Transverse colon (tissue), 4 donors: Measurements from ENCODE around the gene GABRP. TPM values are rescaled to one million over a fixed set of nuclear protein-coding genes. Genes with fewer than 3 reads are reported as not detected.

Source experiments
- DNase-seq: peaks from one replicate; pipeline ENCODE4 v3.0.0-alpha.2; 2019
- H3K27ac ChIP-seq, 4 donors: fragments of 200-600 bp; sonication (generic); 2 replicates each; pipeline ENCODE4 v1.5.1; 2016 to 2018; ENCODE audit warnings: inconsistent platforms in 4 of 4
- H3K27me3 ChIP-seq: fragments of 200-600 bp; sonication (generic); 2 replicates; pipeline ENCODE4 v1.5.1; 2017; ENCODE audit warnings: inconsistent platforms
- H3K36me3 ChIP-seq, 4 donors: fragments of 200-600 bp; sonication (generic); 2 replicates each; pipeline ENCODE4 v1.5.1; 2017 to 2019; ENCODE audit warnings: inconsistent platforms in 4 of 4
- H3K4me1 ChIP-seq, 4 donors: fragments of 200-600 bp; sonication (generic); 2 replicates each; pipeline ENCODE4 v1.5.1; 2017 to 2020; ENCODE audit warnings: inconsistent platforms in 4 of 4
- H3K4me3 ChIP-seq, 4 donors: fragments of 200-600 bp; sonication (generic); 1 replicate in 1 of 4; 2 replicates in 3 of 4; pipeline versions ENCODE4 v1.5.1 to v1.6.1; 2017 to 2019; ENCODE audit warnings: inconsistent platforms in 4 of 4
- H3K9me3 ChIP-seq, 2 donors: fragments of 200-600 bp; sonication (generic); 2 replicates each; pipeline ENCODE4 v1.5.1; 2017 to 2019; ENCODE audit warnings: inconsistent platforms in 2 of 2
- EP300 ChIP-seq: sonication (generic); formaldehyde crosslinking; IDR thresholded peaks from one replicate; pipeline ENCODE4 v1.6.1; 2017; ENCODE audit warnings: antibody characterized with exemption, low read depth
- POLR2A ChIP-seq: fragments of 450-650 bp; IDR thresholded peaks from one replicate; pipeline ENCODE4 v1.6.1; 2016; ENCODE audit warnings: antibody characterized with exemption, mild to moderate bottlenecking, moderate library complexity
- POLR2AphosphoS5 ChIP-seq, 3 donors: sonication (generic); formaldehyde crosslinking; IDR thresholded peaks; one replicate each; pipeline ENCODE4 v1.6.1; 2016; ENCODE audit warnings: antibody characterized with exemption in 3 of 3
- WGBS, 2 donors: methylation state at CpG; one replicate each; pipeline ENCODE4 v1.1.5; 2018; ENCODE audit warnings: low coverage in 1 of 2; 5-methylcytosine and 5-hydroxymethylcytosine counted together
- in situ Hi-C, 4 donors: fragments of 200-750 bp; cut with MboI; loops; one replicate each; pipeline versions ENCODE4 v1.15.0 to v1.15.1; 2017; ENCODE audit warnings: low sequenced_read_pairs in 3 of 4, low pct_ligation_motif_present in 1 of 4, low pct_unique_long_range_greater_than_20kb in 1 of 4
- intact Hi-C: fragments of 100-400 bp; cut with DNase I; formaldehyde crosslinking; loops from one replicate; pipeline ENCODE4 v1.15.1; 2023; ENCODE audit warnings: low total_unique reads
- total RNA-seq, 4 donors: library from RNA; depleted of rRNA; stranded (reverse); fragments of >200 nt; gene quantifications; one replicate each; pipeline ENCODE4 v1.1.0, GENCODE V29; 2016
- TF ChIP-seq, protein P1 (sequence below), 5 experiments: fragments of 200-600 bp in 3 of 5; fragments of 450-650 bp in 2 of 5; sonication (generic) in 3 of 5; IDR thresholded peaks; 1 replicate in 2 of 5; 2 replicates in 3 of 5; pipeline ENCODE4 v1.5.1; 2016 to 2017; ENCODE audit warnings: antibody characterized with exemption in 5 of 5, inconsistent platforms in 3 of 5, mild to moderate bottlenecking in 2 of 5, moderate library complexity in 1 of 5

Gene GABRP
- total RNA-seq, 4 donors from 2014 or later: 0.32 TPM; not detected in 3

DNA sequence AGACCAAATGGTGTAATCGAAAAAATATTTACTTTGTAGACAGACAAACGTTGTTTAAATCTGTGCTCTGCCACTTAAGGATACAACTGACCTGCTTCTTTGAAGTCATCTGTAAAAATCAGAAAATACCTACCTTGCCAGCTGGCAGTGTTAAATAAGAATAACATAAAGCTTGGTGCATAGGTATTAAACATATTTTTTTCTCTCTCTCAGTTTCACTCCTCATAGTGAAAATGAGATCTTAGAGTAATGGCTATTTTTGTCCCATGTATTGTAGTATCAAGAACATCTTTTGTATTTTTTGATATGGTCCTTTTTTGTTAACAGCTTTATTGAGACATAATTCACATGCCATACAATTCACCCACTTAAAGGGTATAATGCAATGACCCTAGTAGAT lies 60.3 kb downstream of the GABRP start:
- intact Hi-C loops (no loop called here), in situ Hi-C loops (no loop called here)
- Histone ChIP-seq H3K27me3 (no peaks in the 10 kb centered on the region), H3K4me1 (no peaks in the 10 kb centered on the region), H3K9me3 (no peaks in the 10 kb centered on the region), H3K4me3 (no peak overlapping the region), H3K36me3 (no peaks in the 10 kb centered on the region), H3K27ac (no peak overlapping the region)
- WGBS, 2 donors: 44 to 68% methylated on average over 2 of the region's 2 CpGs
- TF ChIP-seq POLR2AphosphoS5 (IDR thresholded peaks at IDR 0.05) (no peak), POLR2A (no peak), EP300 (no peak)
- TF ChIP-seq, protein P1, sequence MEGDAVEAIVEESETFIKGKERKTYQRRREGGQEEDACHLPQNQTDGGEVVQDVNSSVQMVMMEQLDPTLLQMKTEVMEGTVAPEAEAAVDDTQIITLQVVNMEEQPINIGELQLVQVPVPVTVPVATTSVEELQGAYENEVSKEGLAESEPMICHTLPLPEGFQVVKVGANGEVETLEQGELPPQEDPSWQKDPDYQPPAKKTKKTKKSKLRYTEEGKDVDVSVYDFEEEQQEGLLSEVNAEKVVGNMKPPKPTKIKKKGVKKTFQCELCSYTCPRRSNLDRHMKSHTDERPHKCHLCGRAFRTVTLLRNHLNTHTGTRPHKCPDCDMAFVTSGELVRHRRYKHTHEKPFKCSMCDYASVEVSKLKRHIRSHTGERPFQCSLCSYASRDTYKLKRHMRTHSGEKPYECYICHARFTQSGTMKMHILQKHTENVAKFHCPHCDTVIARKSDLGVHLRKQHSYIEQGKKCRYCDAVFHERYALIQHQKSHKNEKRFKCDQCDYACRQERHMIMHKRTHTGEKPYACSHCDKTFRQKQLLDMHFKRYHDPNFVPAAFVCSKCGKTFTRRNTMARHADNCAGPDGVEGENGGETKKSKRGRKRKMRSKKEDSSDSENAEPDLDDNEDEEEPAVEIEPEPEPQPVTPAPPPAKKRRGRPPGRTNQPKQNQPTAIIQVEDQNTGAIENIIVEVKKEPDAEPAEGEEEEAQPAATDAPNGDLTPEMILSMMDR (IDR thresholded peaks at IDR 0.05): no peak
- no peak for DNase-seq

DNA sequence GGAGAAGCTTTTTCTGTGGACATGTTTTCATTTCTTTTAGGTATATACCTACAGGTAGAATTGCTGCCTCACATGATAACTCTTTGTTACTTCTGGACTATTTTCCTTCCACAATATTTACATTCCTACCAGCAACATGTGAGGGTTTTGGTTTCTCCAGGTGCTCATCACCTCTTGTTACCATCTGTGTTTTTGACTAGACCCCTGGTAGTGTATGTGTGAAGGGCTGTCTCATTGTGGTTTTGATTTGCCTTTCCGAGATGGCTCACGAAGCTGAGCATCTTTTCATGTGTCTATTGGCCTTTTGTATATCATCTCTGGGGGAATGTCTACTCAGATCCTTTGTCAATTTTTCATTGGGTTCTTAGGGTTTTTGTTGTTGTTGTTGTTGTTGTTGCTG lies 61.1 kb downstream of the GABRP start:
- Histone ChIP-seq H3K27me3 (no peaks in the 10 kb centered on the region), H3K4me1 (no peaks in the 10 kb centered on the region), H3K27ac (no peak overlapping the region), H3K9me3 (no peaks in the 10 kb centered on the region), H3K36me3 (no peaks in the 10 kb centered on the region), H3K4me3 (no peak overlapping the region)
- DNase-seq: no peak
- WGBS, 2 donors: 86 to 100% methylated on average over 1 to 2 of the region's 2 CpGs
- intact Hi-C loops: no loop called here
- in situ Hi-C loops: no loop called here
- no peak for TF ChIP-seq EP300
- TF ChIP-seq, protein P1 (IDR thresholded peaks at IDR 0.05): no peak
- no peak for TF ChIP-seq POLR2A
- TF ChIP-seq POLR2AphosphoS5 (IDR thresholded peaks at IDR 0.05): no peak

DNA sequence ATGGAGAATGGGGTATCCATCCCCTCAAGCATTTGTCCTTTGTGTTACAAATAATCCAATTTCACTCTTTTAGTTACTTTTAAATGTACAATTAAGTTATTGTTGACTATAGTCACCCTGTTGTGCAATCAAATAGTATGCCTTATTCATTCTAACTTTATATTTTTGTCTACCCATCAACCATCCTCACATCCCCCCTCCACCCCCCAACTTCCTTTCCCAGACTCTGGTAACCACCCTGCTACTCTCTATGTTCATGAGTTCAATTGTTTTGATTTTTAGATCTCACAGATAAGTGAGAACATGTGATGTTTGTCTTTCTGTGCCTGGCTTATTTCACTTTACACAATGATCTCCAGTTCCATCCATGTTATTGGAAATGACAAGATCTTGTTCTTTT lies 62.9 kb downstream of the GABRP start:
- TF ChIP-seq, protein P1 (IDR thresholded peaks at IDR 0.05): no peak
- TF ChIP-seq POLR2A: no peak
- TF ChIP-seq EP300: no peak
- TF ChIP-seq POLR2AphosphoS5 (IDR thresholded peaks at IDR 0.05): no peak
- in situ Hi-C loops: no loop called here
- H3K27ac ChIP-seq: no peak overlapping the region
- H3K4me1 ChIP-seq: no peaks in the 10 kb centered on the region
- no peaks in the 10 kb centered on the region for H3K9me3 ChIP-seq
- H3K36me3 ChIP-seq: no peaks in the 10 kb centered on the region
- DNase-seq: no peak
- intact Hi-C loops: no loop called here
- H3K27me3 ChIP-seq: no peaks in the 10 kb centered on the region
- H3K4me3 ChIP-seq: no peak overlapping the region

DNA sequence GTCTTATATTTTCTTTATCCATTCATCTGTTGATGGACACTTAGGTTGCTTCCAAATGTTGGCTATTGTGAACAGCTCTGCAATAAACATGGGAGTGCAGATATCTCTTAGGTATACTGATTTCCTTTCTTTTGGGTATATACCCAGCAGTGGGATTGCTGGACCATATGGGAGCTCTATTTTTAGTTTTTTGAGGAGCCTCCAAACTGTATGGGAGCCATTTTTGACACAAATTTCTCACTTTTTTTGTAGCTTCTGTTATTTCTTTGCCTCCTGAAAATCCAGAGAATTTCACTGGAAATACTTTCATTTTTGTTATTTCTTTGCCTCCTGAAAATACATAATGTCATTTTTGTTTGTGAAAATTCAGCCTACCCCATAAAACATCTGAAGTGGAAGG lies 63.3 kb downstream of the GABRP start:
- TF ChIP-seq POLR2A (no peak), POLR2AphosphoS5 (IDR thresholded peaks at IDR 0.05) (no peak), EP300 (no peak)
- TF ChIP-seq, protein P1 (IDR thresholded peaks at IDR 0.05): no peak
- no peak overlapping the region for H3K4me3 ChIP-seq
- no peaks in the 10 kb centered on the region for H3K27me3 ChIP-seq
- H3K36me3 ChIP-seq: no peaks in the 10 kb centered on the region
- intact Hi-C loops (no loop called here), in situ Hi-C loops (no loop called here)
- no peak for DNase-seq
- H3K27ac ChIP-seq: no peak overlapping the region
- H3K9me3 ChIP-seq: no peaks in the 10 kb centered on the region
- no peaks in the 10 kb centered on the region for H3K4me1 ChIP-seq
